ENCODE measurements around the gene TCEA2.

Gene TCEA2

GRCh38 chr20:64106435-64106961, 43.5 kb downstream of the TCEA2 start:
- H3K4me2 ChIP-seq (ENCODE audit: low read depth, low read length, poor library complexity, severe bottlenecking): no peak overlapping the region
- H3K4me1 ChIP-seq (ENCODE audit: insufficient read depth, low read length, poor library complexity, severe bottlenecking): peaks cover 5% of the 10 kb centered on the region
- no peaks in the 10 kb centered on the region for H3F3A ChIP-seq (ENCODE audit: low read depth)
- no peaks in the 10 kb centered on the region for H3K27me3 ChIP-seq (ENCODE audit: insufficient read depth, low read length, poor library complexity, severe bottlenecking)
- TF ChIP-seq CTCF (conservative IDR thresholded peaks at IDR 0.05; ENCODE audit: low read length): no peak
- TF ChIP-seq EZH2phosphoT487 (IDR thresholded peaks at IDR 0.05; ENCODE audit: borderline replicate concordance): no peak
- H3K9ac ChIP-seq (ENCODE audit: low read depth, low read length, poor library complexity, severe bottlenecking): no peak overlapping the region
- no peak overlapping the region for H3K4me3 ChIP-seq (ENCODE audit: low read length, poor library complexity, severe bottlenecking)
- H3K79me2 ChIP-seq (ENCODE audit: insufficient read depth, low read length): no peaks in the 10 kb centered on the region
- no peaks in the 10 kb centered on the region for H4K20me1 ChIP-seq (ENCODE audit: insufficient read depth, low read length, poor library complexity, severe bottlenecking)
- no peaks in the 10 kb centered on the region for H3K9me3 ChIP-seq (ENCODE audit: insufficient read depth, low read depth, low read length)
- no peak overlapping the region for H2AFZ ChIP-seq (ENCODE audit: low read length)
- H3K36me3 ChIP-seq (ENCODE audit: insufficient read depth, low read length): no peaks in the 10 kb centered on the region
- H3K9me2 ChIP-seq (replicated peaks; ENCODE audit: low read depth, low read length): no peaks in the 10 kb centered on the region

- H4K20me1 ChIP-seq (ENCODE audit: insufficient read depth, low read length, poor library complexity, severe bottlenecking): no peaks in the 10 kb centered on the region
- H3K9ac ChIP-seq (ENCODE audit: low read depth, low read length, poor library complexity, severe bottlenecking): no peak within 1 kb of the TSS
- H3K9me2 ChIP-seq (replicated peaks; ENCODE audit: low read depth, low read length): no peaks in the 10 kb centered on the region
- H3K4me3 ChIP-seq (ENCODE audit: low read length, poor library complexity, severe bottlenecking): no peak within 1 kb of the TSS
- H3K27me3 ChIP-seq (ENCODE audit: insufficient read depth, low read length, poor library complexity, severe bottlenecking): no peaks in the 10 kb centered on the region
- H3K9me3 ChIP-seq (ENCODE audit: insufficient read depth, low read depth, low read length): no peaks in the 10 kb centered on the region
- no peaks in the 10 kb centered on the region for H3K36me3 ChIP-seq (ENCODE audit: insufficient read depth, low read length)
- H3F3A ChIP-seq (ENCODE audit: low read depth): no peaks in the 10 kb centered on the region
- H3K4me1 ChIP-seq (ENCODE audit: insufficient read depth, low read length, poor library complexity, severe bottlenecking): peaks cover 3% of the 10 kb centered on the region
- no peak within 1 kb of the TSS for H2AFZ ChIP-seq (ENCODE audit: low read length)
- no peak within 1 kb of the TSS for H3K4me2 ChIP-seq (ENCODE audit: low read depth, low read length, poor library complexity, severe bottlenecking)
- TF ChIP-seq EZH2phosphoT487 (IDR thresholded peaks at IDR 0.05; ENCODE audit: borderline replicate concordance) (no peak), CTCF (conservative IDR thresholded peaks at IDR 0.05; ENCODE audit: low read length) (no peak)
- H3K79me2 ChIP-seq (ENCODE audit: insufficient read depth, low read length): no peaks in the 10 kb centered on the region
Measured at GRCh38 chr20:64106981-64107735, 44.2 kb downstream of the TCEA2 start, which contains the start of gene NPBWR2. Gene NPBWR2 (minus strand): TSS chr20:64107565. CDS start chr20:64106831, 734 bp downstream.

GRCh38 chr20:64107736-64108457, 44.9 kb downstream of the TCEA2 start:
- H2AFZ ChIP-seq (ENCODE audit: low read length): no peak overlapping the region

More at GRCh38 chr20:64107736-64108457, 44.9 kb downstream of the TCEA2 start:
- no peaks in the 10 kb centered on the region for H3K9me3 ChIP-seq (ENCODE audit: insufficient read depth, low read depth, low read length)
- no peaks in the 10 kb centered on the region for H3K27me3 ChIP-seq (ENCODE audit: insufficient read depth, low read length, poor library complexity, severe bottlenecking)
- no peak overlapping the region for H3K4me2 ChIP-seq (ENCODE audit: low read depth, low read length, poor library complexity, severe bottlenecking)
- no peak overlapping the region for H3K4me3 ChIP-seq (ENCODE audit: low read length, poor library complexity, severe bottlenecking)
- no peaks in the 10 kb centered on the region for H3K36me3 ChIP-seq (ENCODE audit: insufficient read depth, low read length)
- H4K20me1 ChIP-seq (ENCODE audit: insufficient read depth, low read length, poor library complexity, severe bottlenecking): no peaks in the 10 kb centered on the region
- no peaks in the 10 kb centered on the region for H3F3A ChIP-seq (ENCODE audit: low read depth)
- H3K9me2 ChIP-seq (replicated peaks; ENCODE audit: low read depth, low read length): no peaks in the 10 kb centered on the region
- TF ChIP-seq EZH2phosphoT487 (IDR thresholded peaks at IDR 0.05; ENCODE audit: borderline replicate concordance) (no peak), CTCF (conservative IDR thresholded peaks at IDR 0.05; ENCODE audit: low read length) (no peak)
- H3K79me2 ChIP-seq (ENCODE audit: insufficient read depth, low read length): no peaks in the 10 kb centered on the region
- peaks cover 3% of the 10 kb centered on the region for H3K4me1 ChIP-seq (ENCODE audit: insufficient read depth, low read length, poor library complexity, severe bottlenecking)
- H3K9ac ChIP-seq (ENCODE audit: low read depth, low read length, poor library complexity, severe bottlenecking): no peak overlapping the region
